NCI-H2227 (cell line): ENCODE data around the gene LRRN2.
"Not testable (repeated sequence)": the region's sequence is repeated elsewhere in the genome, so short reads cannot be mapped to it uniquely, and the experiment has no call there.

Source experiments
- DNase-seq: peaks from one replicate; lab custom pipeline; 2025; ENCODE audit not compliant: unreplicated experiment; lab: John Stamatoyannopoulos, UW

LRRN2 gene

GRCh38 chr1:204633665-204634064 lies 51.9 kb downstream of the LRRN2 start:
- DNase-seq, result no peak

DNA sequence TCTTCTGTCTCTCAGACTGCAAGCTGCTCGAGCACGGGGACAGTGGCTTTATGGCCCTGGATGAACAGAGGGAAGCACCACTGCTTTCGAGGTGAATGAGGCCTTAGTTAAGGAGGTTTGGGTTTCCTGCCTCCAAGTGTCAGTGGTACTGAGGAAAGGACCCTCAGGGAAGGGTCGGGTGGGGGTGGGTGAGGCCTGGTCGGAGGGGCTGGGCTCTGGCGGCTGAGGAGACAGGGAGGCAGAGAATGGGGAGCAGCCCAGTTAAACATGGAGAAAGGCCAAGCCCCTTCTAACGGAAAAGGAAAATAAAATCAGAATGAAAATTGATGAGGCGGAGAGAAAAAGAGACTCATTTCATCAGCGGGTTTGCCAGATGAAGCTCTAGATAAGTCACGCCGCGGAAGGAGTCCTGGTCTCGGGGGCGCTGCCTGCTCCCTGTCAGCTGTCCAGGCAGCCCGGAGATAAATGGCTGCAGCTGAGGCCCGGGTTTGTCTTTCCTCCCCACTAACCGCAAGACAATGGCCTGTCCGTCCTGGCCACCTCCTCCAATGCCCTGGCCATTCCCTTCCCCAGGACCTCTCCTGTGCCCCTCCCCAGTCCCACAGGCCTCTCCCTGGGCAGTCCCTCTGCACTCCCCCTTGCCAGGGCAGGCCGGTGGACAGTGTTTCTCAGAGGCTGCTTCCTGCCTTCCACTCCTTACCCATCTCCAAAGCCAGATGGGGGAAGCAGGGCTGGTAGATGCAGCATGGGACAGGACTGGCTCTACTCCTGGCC lies 55.2 kb downstream of the LRRN2 start:
- no peak for DNase-seq

GRCh38 chr1:204629459-204629858 lies 56.1 kb downstream of the LRRN2 start:
- DNase-seq, result not testable (repeated sequence)

GRCh38 chr1:204628868-204629267 lies 56.7 kb downstream of the LRRN2 start:
- DNase-seq, result no peak

DNA sequence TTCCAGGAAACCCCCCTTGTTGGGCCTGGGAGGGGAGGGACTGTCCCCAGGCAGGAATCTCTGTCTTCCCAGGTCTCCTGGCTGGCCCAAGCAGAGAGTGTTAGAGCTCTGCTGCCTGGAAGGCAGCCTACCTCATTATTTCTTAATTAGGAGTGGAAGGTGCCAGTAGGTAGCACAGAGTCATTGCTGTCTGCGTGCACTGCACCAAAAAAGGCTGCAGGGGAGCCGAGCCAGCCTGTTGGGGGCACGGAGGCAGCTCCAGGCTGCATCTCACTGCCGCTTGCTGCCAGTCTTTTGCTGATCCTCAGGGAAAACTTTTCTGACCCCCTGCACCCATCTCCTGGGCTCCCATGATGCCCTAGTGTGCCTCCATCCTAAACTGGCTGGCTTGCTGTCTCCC lies 58.1 kb downstream of the LRRN2 start:
- DNase-seq, result no peak

GRCh38 chr1:204626381-204626780 lies 59.2 kb downstream of the LRRN2 start:
- DNase-seq, result no peak

- no peak for DNase-seq
Measured at GRCh38 chr1:204624631-204625216, 60.8 kb downstream of the LRRN2 start.

- peak; percentile 17 for DNase-seq
Measured at GRCh38 chr1:204623894-204624361, 61.6 kb downstream of the LRRN2 start.

- peak; percentile 40 for DNase-seq
Measured at GRCh38 chr1:204623365-204623893, 62.1 kb downstream of the LRRN2 start.

DNA sequence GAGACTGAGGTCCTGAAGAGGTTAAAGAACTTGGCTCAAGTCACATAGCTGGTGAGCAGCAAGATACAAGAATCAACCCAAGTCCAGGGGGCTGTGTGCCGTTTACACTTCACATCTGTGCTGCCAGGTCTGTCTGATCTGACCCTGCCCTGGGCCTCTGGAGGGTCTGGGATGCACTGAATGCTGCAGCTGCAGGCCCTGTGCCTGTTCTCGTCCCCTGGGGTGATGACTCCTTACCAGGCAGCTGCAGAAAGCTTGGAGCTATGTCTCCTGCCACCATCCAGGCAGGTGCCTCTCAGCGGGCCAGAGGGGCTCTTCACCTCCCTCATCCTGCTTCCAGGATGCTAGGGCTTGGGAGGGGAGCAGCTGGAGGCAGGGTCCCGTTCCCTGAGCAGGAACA lies 63.5 kb downstream of the LRRN2 start:
- no peak for DNase-seq

- DNase-seq, result no peak
Measured at GRCh38 chr1:204621396-204621795, 64.1 kb downstream of the LRRN2 start.

DNA sequence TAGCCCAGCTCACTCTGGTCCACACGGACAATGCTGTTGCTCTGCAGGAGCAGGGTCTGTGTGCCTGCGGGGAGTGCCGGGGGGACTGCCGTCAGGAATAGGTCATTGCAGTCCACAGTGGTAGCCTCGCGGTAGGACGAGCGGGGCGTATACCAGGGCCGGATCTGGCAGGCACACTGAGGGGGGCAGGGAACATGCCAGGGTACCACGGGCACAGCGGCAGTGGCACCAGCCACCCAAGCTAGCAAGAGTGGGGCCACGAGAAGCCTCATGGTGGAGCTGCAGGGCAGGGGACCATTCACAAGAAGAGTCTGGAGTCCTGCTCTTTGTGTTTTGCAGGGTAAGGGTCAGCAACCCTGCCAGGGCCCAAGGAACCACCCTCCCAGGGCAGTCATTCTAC lies 65.8 kb downstream of the LRRN2 start:
- DNase-seq, result no peak

GRCh38 chr1:204618148-204618760 lies 67.3 kb downstream of the LRRN2 start:
- no peak for DNase-seq

GRCh38 chr1:204617256-204618147 lies 68.0 kb downstream of the LRRN2 start:
- no peak for DNase-seq

GRCh38 chr1:204616641-204617040 lies 68.9 kb downstream of the LRRN2 start:
- DNase-seq, result no peak

GRCh38 chr1:204615881-204616280 lies 69.7 kb downstream of the LRRN2 start:
- DNase-seq, result no peak

GRCh38 chr1:204613636-204614035 lies 71.9 kb downstream of the LRRN2 start:
- no peak for DNase-seq

GRCh38 chr1:204612326-204612725 lies 73.2 kb downstream of the LRRN2 start:
- no peak for DNase-seq

GRCh38 chr1:204611036-204611435 lies 74.5 kb downstream of the LRRN2 start:
- no peak for DNase-seq

DNA sequence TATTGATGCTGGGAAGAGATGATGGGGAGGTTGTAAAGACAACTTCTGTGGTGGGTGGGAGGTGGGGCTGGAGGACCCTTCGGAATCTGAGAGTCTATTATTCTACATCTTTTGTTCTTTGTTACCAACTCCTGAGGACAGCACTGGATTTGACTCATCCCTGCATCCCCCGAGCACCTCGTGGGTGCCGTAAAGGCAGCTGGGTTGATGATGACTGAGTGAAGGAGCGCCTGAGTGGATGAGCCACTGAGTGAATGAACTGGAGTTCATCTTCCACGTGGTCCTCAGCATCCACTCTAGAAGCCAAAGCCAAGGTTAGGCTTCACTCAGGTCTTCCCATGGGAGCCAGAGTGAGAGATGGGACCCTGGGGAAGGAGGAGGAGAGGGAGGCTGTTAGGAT lies 77.6 kb downstream of the LRRN2 start:
- no peak for DNase-seq

- DNase-seq, result no peak
Measured at GRCh38 chr1:204605791-204606190, 79.7 kb downstream of the LRRN2 start.
